ENCODE results near the gene IER5. TPM values are rescaled to one million over a fixed set of nuclear protein-coding genes. Genes with fewer than 3 reads are reported as not detected.
A peak's percentile ranks its signal among the peaks of the same experiment; 100 is the strongest.

Gene IER5
- total and polyA plus RNA-seq, 2 donors (not counting 1 experiment from before 2014, with no cell fraction given): 19.1 to 42.8 TPM

- Histone ChIP-seq H3K9me3 (ENCODE audit: control insufficient read depth, insufficient read depth, low read depth, low read length) (no peaks in the 10 kb centered on the region), H3K27ac (ENCODE audit: insufficient read depth, low read length) (peak overlapping the region; percentile 91), H4K20me1 (ENCODE audit: control insufficient read depth, extremely low read depth, insufficient read depth, low read length) (no peaks in the 10 kb centered on the region), H3K9ac (ENCODE audit: insufficient read depth, low read length) (no peak overlapping the region), H3K27me3 (ENCODE audit: control insufficient read depth, insufficient read depth, low read length) (no peaks in the 10 kb centered on the region), H2AFZ (ENCODE audit: low read length) (no peak overlapping the region), H3K4me2 (ENCODE audit: extremely low read depth, insufficient read depth, low read length) (peak overlapping the region; percentile 51), H3K4me3 (replicated peaks in 1 of 4; ENCODE audit: control extremely low read depth in 1 of 4, insufficient read depth in 1 of 4, low read depth in 3 of 4, low read length in 4 of 4) (no peak overlapping the region), H3K36me3 (ENCODE audit: control insufficient read depth, insufficient read depth, low read length) (no peaks in the 10 kb centered on the region), H3K4me1 (ENCODE audit: control insufficient read depth, extremely low read depth, insufficient read depth, low read length) (peaks cover 33% of the 10 kb centered on the region), H3K79me2 (ENCODE audit: control insufficient read depth, insufficient read depth, low read length) (no peaks in the 10 kb centered on the region)
- TF ChIP-seq EZH2 (IDR thresholded peaks at IDR 0.05; ENCODE audit: low read length, missing control alignments): no peak
- no peak for TF ChIP-seq CTCF (conservative IDR thresholded peaks at IDR 0.05 in 1 of 2, IDR thresholded peaks at IDR 0.05 in 1 of 2; ENCODE audit: low read depth in 1 of 2, low read length in 2 of 2)
- DNase-seq (ENCODE audit: low read depth in 2 of 2): peak; percentile 88 to 94
Measured at GRCh38 chr1:181135815-181136737, 47.6 kb downstream of the IER5 start.

GRCh38 chr1:181136738-181137122 is 48.2 kb downstream of the IER5 start:
- Histone ChIP-seq H3K4me3 (replicated peaks in 1 of 4; ENCODE audit: control extremely low read depth in 1 of 4, insufficient read depth in 1 of 4, low read depth in 3 of 4, low read length in 4 of 4) (no peak overlapping the region), H3K79me2 (ENCODE audit: control insufficient read depth, insufficient read depth, low read length) (no peaks in the 10 kb centered on the region), H3K27me3 (ENCODE audit: control insufficient read depth, insufficient read depth, low read length) (no peaks in the 10 kb centered on the region), H3K27ac (ENCODE audit: insufficient read depth, low read length) (peak overlapping the region; percentile 91), H3K9ac (ENCODE audit: insufficient read depth, low read length) (no peak overlapping the region), H3K4me1 (ENCODE audit: control insufficient read depth, extremely low read depth, insufficient read depth, low read length) (peaks cover 39% of the 10 kb centered on the region), H4K20me1 (ENCODE audit: control insufficient read depth, extremely low read depth, insufficient read depth, low read length) (no peaks in the 10 kb centered on the region), H3K36me3 (ENCODE audit: control insufficient read depth, insufficient read depth, low read length) (no peaks in the 10 kb centered on the region), H3K9me3 (ENCODE audit: control insufficient read depth, insufficient read depth, low read depth, low read length) (no peaks in the 10 kb centered on the region), H2AFZ (ENCODE audit: low read length) (no peak overlapping the region), H3K4me2 (ENCODE audit: extremely low read depth, insufficient read depth, low read length) (no peak overlapping the region)
- TF ChIP-seq EZH2 (IDR thresholded peaks at IDR 0.05; ENCODE audit: low read length, missing control alignments) (no peak), CTCF (conservative IDR thresholded peaks at IDR 0.05 in 1 of 2, IDR thresholded peaks at IDR 0.05 in 1 of 2; ENCODE audit: low read depth in 1 of 2, low read length in 2 of 2) (no peak)
- no peak for DNase-seq (ENCODE audit: low read depth in 2 of 2)

GRCh38 chr1:181137217-181137743 is 48.8 kb downstream of the IER5 start:
- DNase-seq (ENCODE audit: low read depth in 2 of 2): no peak
- Histone ChIP-seq H4K20me1 (ENCODE audit: control insufficient read depth, extremely low read depth, insufficient read depth, low read length) (no peaks in the 10 kb centered on the region), H3K9me3 (ENCODE audit: control insufficient read depth, insufficient read depth, low read depth, low read length) (no peaks in the 10 kb centered on the region), H2AFZ (ENCODE audit: low read length) (no peak overlapping the region), H3K4me3 (replicated peaks in 1 of 4; ENCODE audit: control extremely low read depth in 1 of 4, insufficient read depth in 1 of 4, low read depth in 3 of 4, low read length in 4 of 4) (no peak overlapping the region), H3K4me1 (ENCODE audit: control insufficient read depth, extremely low read depth, insufficient read depth, low read length) (peaks cover 43% of the 10 kb centered on the region), H3K9ac (ENCODE audit: insufficient read depth, low read length) (no peak overlapping the region), H3K27me3 (ENCODE audit: control insufficient read depth, insufficient read depth, low read length) (no peaks in the 10 kb centered on the region), H3K79me2 (ENCODE audit: control insufficient read depth, insufficient read depth, low read length) (no peaks in the 10 kb centered on the region), H3K36me3 (ENCODE audit: control insufficient read depth, insufficient read depth, low read length) (no peaks in the 10 kb centered on the region), H3K4me2 (ENCODE audit: extremely low read depth, insufficient read depth, low read length) (no peak overlapping the region), H3K27ac (ENCODE audit: insufficient read depth, low read length) (no peak overlapping the region)
- TF ChIP-seq CTCF (conservative IDR thresholded peaks at IDR 0.05 in 1 of 2, IDR thresholded peaks at IDR 0.05 in 1 of 2; ENCODE audit: low read depth in 1 of 2, low read length in 2 of 2) (no peak), EZH2 (IDR thresholded peaks at IDR 0.05; ENCODE audit: low read length, missing control alignments) (no peak)
